Trophoblast cell (in vitro differentiated cells and primary cell): ENCODE data around the gene BTG2.

Experiments used
- DNase-seq, 2 donors: peaks; one replicate each; pipeline ENCODE4 v3.0.0-alpha.2; 2016
- H2AFZ ChIP-seq: 2 replicates; pipeline ENCODE4 v1.6.1; 2013; ENCODE audit warnings: low read length, moderate library complexity, mild to moderate bottlenecking; ENCODE audit not compliant: insufficient read depth, poor library complexity
- H2AK5ac ChIP-seq: 2 replicates; pipeline ENCODE4 v1.6.1; 2013; ENCODE audit warnings: mild to moderate bottlenecking, low read length
- H2BK120ac ChIP-seq: 2 replicates; pipeline ENCODE4 v1.6.1; 2013; ENCODE audit warnings: low read length, mild to moderate bottlenecking, moderate library complexity; ENCODE audit not compliant: insufficient read depth, poor library complexity
- H2BK12ac ChIP-seq: 2 replicates; pipeline ENCODE4 v1.6.1; 2013; ENCODE audit warnings: mild to moderate bottlenecking, low read length, moderate library complexity
- H2BK5ac ChIP-seq: 2 replicates; pipeline ENCODE4 v1.6.1; 2013; ENCODE audit warnings: low read length, low read depth, moderate library complexity, mild to moderate bottlenecking; ENCODE audit not compliant: poor library complexity
- H3K14ac ChIP-seq: 2 replicates; pipeline ENCODE4 v1.6.1; 2013; ENCODE audit warnings: mild to moderate bottlenecking, low read length
- H3K18ac ChIP-seq: 2 replicates; pipeline ENCODE4 v1.6.1; 2013; ENCODE audit warnings: mild to moderate bottlenecking, low read length
- H3K23ac ChIP-seq: 2 replicates; pipeline ENCODE4 v1.6.1; 2013; ENCODE audit warnings: low read length
- H3K27ac ChIP-seq: 2 replicates; pipeline ENCODE4 v1.5.1; 2013; ENCODE audit warnings: low read depth, mild to moderate bottlenecking, inconsistent platforms, low read length, moderate library complexity
- H3K27me3 ChIP-seq: 2 replicates; pipeline ENCODE4 v1.6.1; 2013; ENCODE audit warnings: inconsistent platforms, mild to moderate bottlenecking, low read length, moderate library complexity; ENCODE audit not compliant: insufficient read depth
- H3K36me3 ChIP-seq, 2 experiments: 1 replicate in 1 of 2; 2 replicates in 1 of 2; pipeline ENCODE4 v1.6.1; 2013; ENCODE audit warnings: low read length in 2 of 2, mild to moderate bottlenecking in 2 of 2, moderate library complexity in 1 of 2; ENCODE audit not compliant: insufficient read depth in 2 of 2, control insufficient read depth in 1 of 2
- H3K4ac ChIP-seq: 2 replicates; pipeline ENCODE4 v1.6.1; 2013; ENCODE audit warnings: low read depth, mild to moderate bottlenecking, low read length, moderate library complexity
- H3K4me1 ChIP-seq, 2 experiments: 1 replicate in 1 of 2; 2 replicates in 1 of 2; pipeline ENCODE4 v1.6.1; 2013; ENCODE audit warnings: low read length in 2 of 2, mild to moderate bottlenecking in 2 of 2, moderate library complexity in 1 of 2; ENCODE audit not compliant: insufficient read depth in 2 of 2, control insufficient read depth in 1 of 2
- H3K4me2 ChIP-seq: 2 replicates; pipeline ENCODE4 v1.6.1; 2013; ENCODE audit warnings: inconsistent platforms, mild to moderate bottlenecking, low read length, moderate library complexity
- H3K4me3 ChIP-seq: 2 replicates; pipeline ENCODE4 v1.5.1; 2013; ENCODE audit warnings: mild to moderate bottlenecking, low read depth, low read length, inconsistent platforms
- H3K79me1 ChIP-seq: one replicate; pipeline ENCODE4 v1.6.1; 2013; ENCODE audit warnings: low read length
- H3K79me2 ChIP-seq: 2 replicates; pipeline ENCODE4 v1.6.1; 2013; ENCODE audit warnings: low read length, mild to moderate bottlenecking; ENCODE audit not compliant: control insufficient read depth, insufficient read depth, poor library complexity
- H3K9ac ChIP-seq: 2 replicates; pipeline ENCODE4 v1.6.1; 2013; ENCODE audit warnings: mild to moderate bottlenecking, low read length
- H3K9me3 ChIP-seq: 2 replicates; pipeline ENCODE4 v1.6.1; 2013; ENCODE audit warnings: low read depth, mild to moderate bottlenecking, control low read depth, inconsistent platforms, low read length; ENCODE audit not compliant: insufficient read depth
- H4K12ac ChIP-seq: 2 replicates; pipeline ENCODE4 v1.6.1; 2013; ENCODE audit warnings: low read depth, mild to moderate bottlenecking, low read length, moderate library complexity
- H4K8ac ChIP-seq: 2 replicates; pipeline ENCODE4 v1.6.1; 2013; ENCODE audit warnings: low read depth, mild to moderate bottlenecking, low read length, moderate library complexity
- H4K91ac ChIP-seq: one replicate; pipeline ENCODE4 v1.6.1; 2013; ENCODE audit warnings: low read depth, mild to moderate bottlenecking, low read length, moderate library complexity
- WGBS: extraction: QIAGEN DNeasy Blood & Tissue Kit; methylation state at CpG from one replicate; pipeline ENCODE4 v1.1.7; 2013; ENCODE audit warnings: missing lambda C conversion rate; ENCODE audit not compliant: insufficient read length, insufficient coverage; ENCODE audit errors: extremely low coverage; 5-methylcytosine and 5-hydroxymethylcytosine counted together

Gene BTG2

GRCh38 chr1:203343956-203344754 is 38.8 kb downstream of the BTG2 start:
- no CpG with 5 or more reads among the region's 9 CpGs for WGBS
- Histone ChIP-seq H3K27ac (no peak overlapping the region), H3K79me2 (no peaks in the 10 kb centered on the region), H3K79me1 (no peaks in the 10 kb centered on the region), H4K91ac (no peak overlapping the region), H3K23ac (no peak overlapping the region), H3K27me3 (no peaks in the 10 kb centered on the region), H4K12ac (no peak overlapping the region), H3K18ac (no peak overlapping the region), H2BK5ac (no peak overlapping the region), H2AK5ac (no peak overlapping the region), H3K9me3 (no peaks in the 10 kb centered on the region), H4K8ac (no peak overlapping the region), H3K9ac (no peak overlapping the region), H3K4me1 (no peaks in the 10 kb centered on the region), H2AFZ (no peak overlapping the region), H2BK120ac (no peak overlapping the region), H3K36me3 (no peaks in the 10 kb centered on the region), H3K14ac (no peak overlapping the region), H3K4ac (no peak overlapping the region), H3K4me3 (no peak overlapping the region), H3K4me2 (no peak overlapping the region), H2BK12ac (no peak overlapping the region)
- DNase-seq: no peak

DNA sequence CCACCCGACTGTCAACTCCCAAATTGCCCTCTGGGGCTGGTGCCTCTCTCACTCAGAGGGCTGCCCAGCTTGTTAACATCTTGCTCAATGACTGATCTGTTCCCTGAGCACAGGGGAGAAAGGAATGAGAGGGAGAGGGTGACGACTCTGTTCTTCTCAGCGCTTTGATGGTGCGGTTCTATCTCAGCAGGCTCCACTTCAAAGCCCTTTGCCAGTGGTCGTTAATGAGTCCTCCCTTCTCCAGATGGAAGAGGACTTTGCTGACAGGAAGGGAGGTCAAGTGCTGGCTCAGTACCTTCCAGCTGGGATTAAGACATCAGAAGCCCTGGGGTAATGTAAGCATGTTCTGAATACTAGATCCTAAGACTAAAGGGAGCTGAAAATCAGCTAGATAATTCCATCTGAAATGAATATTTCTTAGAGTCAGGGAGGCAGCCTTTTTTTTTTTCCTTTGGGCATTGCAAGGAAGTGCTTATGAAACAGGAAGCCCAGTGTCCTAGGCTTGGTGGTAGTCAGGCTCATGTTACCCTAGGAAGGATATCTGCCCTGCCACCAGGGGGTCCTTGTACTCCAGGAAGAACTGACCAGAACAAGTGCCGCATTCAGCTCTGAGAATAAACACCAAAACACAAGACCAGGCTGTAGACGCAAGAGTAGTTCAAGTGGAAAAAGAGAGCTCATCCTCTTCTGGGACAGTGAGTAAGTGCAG is 40.9 kb downstream of the BTG2 start:
- no peak overlapping the region for H3K9ac ChIP-seq
- no peak overlapping the region for H2AFZ ChIP-seq
- no peak overlapping the region for H2BK12ac ChIP-seq
- no peak overlapping the region for H3K4me2 ChIP-seq
- H3K27ac ChIP-seq: no peak overlapping the region
- H4K91ac ChIP-seq: no peak overlapping the region
- no peak overlapping the region for H4K12ac ChIP-seq
- no peaks in the 10 kb centered on the region for H3K36me3 ChIP-seq
- no peak for DNase-seq
- no CpG with 5 or more reads among the region's 7 CpGs for WGBS
- H3K27me3 ChIP-seq: no peaks in the 10 kb centered on the region
- H4K8ac ChIP-seq: no peak overlapping the region
- H3K79me1 ChIP-seq: no peaks in the 10 kb centered on the region
- H3K18ac ChIP-seq: no peak overlapping the region
- H3K9me3 ChIP-seq: no peaks in the 10 kb centered on the region
- H2AK5ac ChIP-seq: no peak overlapping the region
- no peak overlapping the region for H3K4me3 ChIP-seq
- H3K14ac ChIP-seq: no peak overlapping the region
- H3K4me1 ChIP-seq: no peaks in the 10 kb centered on the region
- no peak overlapping the region for H3K4ac ChIP-seq
- H3K79me2 ChIP-seq: no peaks in the 10 kb centered on the region
- H2BK120ac ChIP-seq: no peak overlapping the region
- H3K23ac ChIP-seq: no peak overlapping the region
- no peak overlapping the region for H2BK5ac ChIP-seq

DNA sequence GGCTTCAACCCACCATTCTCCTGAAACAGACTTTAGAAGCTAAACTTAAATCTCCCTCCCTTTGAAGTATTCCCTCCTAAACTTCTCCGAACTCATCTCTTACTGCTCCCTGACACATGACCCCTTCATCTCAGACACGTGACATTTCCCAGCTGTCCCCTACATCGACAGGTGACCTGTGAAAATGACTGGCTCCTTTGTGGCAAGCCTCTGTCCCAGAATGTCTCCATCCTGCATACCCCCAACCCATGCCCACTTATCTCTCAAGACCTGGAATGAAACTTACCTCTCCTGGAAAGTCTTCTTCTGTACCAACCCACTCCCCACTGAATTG is 41.4 kb downstream of the BTG2 start:
- Histone ChIP-seq H4K8ac (no peak overlapping the region), H2AFZ (no peak overlapping the region), H4K12ac (no peak overlapping the region), H3K4me3 (no peak overlapping the region), H3K14ac (no peak overlapping the region), H3K23ac (no peak overlapping the region), H3K27ac (no peak overlapping the region), H3K4me1 (no peaks in the 10 kb centered on the region), H3K27me3 (no peaks in the 10 kb centered on the region), H3K79me2 (no peaks in the 10 kb centered on the region), H2BK120ac (no peak overlapping the region), H2BK5ac (no peak overlapping the region), H3K9ac (no peak overlapping the region), H3K36me3 (no peaks in the 10 kb centered on the region), H3K18ac (no peak overlapping the region), H3K9me3 (no peaks in the 10 kb centered on the region), H2AK5ac (no peak overlapping the region), H3K4me2 (no peak overlapping the region), H4K91ac (no peak overlapping the region), H3K79me1 (no peaks in the 10 kb centered on the region), H3K4ac (no peak overlapping the region), H2BK12ac (no peak overlapping the region)
- no peak for DNase-seq
- 100% methylated on average over 1 of the region's 3 CpGs for WGBS

- no peak overlapping the region for H2AK5ac ChIP-seq
- no peak overlapping the region for H4K12ac ChIP-seq
- H2AFZ ChIP-seq: no peak overlapping the region
- no peaks in the 10 kb centered on the region for H3K9me3 ChIP-seq
- H3K9ac ChIP-seq: no peak overlapping the region
- no peak overlapping the region for H3K23ac ChIP-seq
- no peak overlapping the region for H3K4me3 ChIP-seq
- H3K27me3 ChIP-seq: no peaks in the 10 kb centered on the region
- no peaks in the 10 kb centered on the region for H3K79me2 ChIP-seq
- H3K4me2 ChIP-seq: no peak overlapping the region
- no peak overlapping the region for H2BK12ac ChIP-seq
- no peaks in the 10 kb centered on the region for H3K36me3 ChIP-seq
- no peak overlapping the region for H3K14ac ChIP-seq
- H4K8ac ChIP-seq: no peak overlapping the region
- no peak overlapping the region for H3K27ac ChIP-seq
- no peaks in the 10 kb centered on the region for H3K4me1 ChIP-seq
- no peak overlapping the region for H3K18ac ChIP-seq
- no peak overlapping the region for H3K4ac ChIP-seq
- WGBS: no CpG with 5 or more reads among the region's 1 CpG
- H4K91ac ChIP-seq: no peak overlapping the region
- no peak overlapping the region for H2BK120ac ChIP-seq
- H3K79me1 ChIP-seq: no peaks in the 10 kb centered on the region
- no peak overlapping the region for H2BK5ac ChIP-seq
- DNase-seq: no peak
Observed at GRCh38 chr1:203349166-203349565, 43.8 kb downstream of the BTG2 start.
